GM18861 (cell line): ENCODE results near the gene MEGF10.

Source experiments
- ATAC-seq: cut with Tn5 transposase; IDR thresholded peaks from one replicate; pipeline ENCODE4 v1.9.1; 2021; ENCODE audit not compliant: unreplicated experiment

Gene MEGF10

GRCh38 chr5:127324756-127325155 lies 34.2 kb downstream of the MEGF10 start:
- no peak for ATAC-seq

GRCh38 chr5:127326431-127326830 lies 35.8 kb downstream of the MEGF10 start:
- no peak for ATAC-seq

GRCh38 chr5:127326976-127327755 lies 36.6 kb downstream of the MEGF10 start:
- no peak for ATAC-seq

GRCh38 chr5:127330116-127330515 lies 39.5 kb downstream of the MEGF10 start:
- ATAC-seq = no peak

GRCh38 chr5:127331890-127332649 lies 41.5 kb downstream of the MEGF10 start:
- no peak for ATAC-seq

- no peak for ATAC-seq
Measured at GRCh38 chr5:127333483-127333882, 42.9 kb downstream of the MEGF10 start.

- no peak for ATAC-seq
Measured at GRCh38 chr5:127335381-127335780, 44.8 kb downstream of the MEGF10 start.

- ATAC-seq = no peak
Measured at GRCh38 chr5:127337876-127338275, 47.3 kb downstream of the MEGF10 start.

- no peak for ATAC-seq
Measured at GRCh38 chr5:127338501-127338900, 47.9 kb downstream of the MEGF10 start.

GRCh38 chr5:127340606-127341005 lies 50.0 kb downstream of the MEGF10 start:
- ATAC-seq = no peak

GRCh38 chr5:127342364-127342763 lies 51.8 kb downstream of the MEGF10 start:
- no peak for ATAC-seq

GRCh38 chr5:127343313-127343712 lies 52.7 kb downstream of the MEGF10 start:
- ATAC-seq = no peak

- ATAC-seq = no peak
Measured at GRCh38 chr5:127343866-127344265, 53.3 kb downstream of the MEGF10 start.

- no peak for ATAC-seq
Measured at GRCh38 chr5:127344931-127345330, 54.3 kb downstream of the MEGF10 start.

- ATAC-seq = no peak
Measured at GRCh38 chr5:127351418-127351817, 60.8 kb downstream of the MEGF10 start.

- ATAC-seq = no peak
Measured at GRCh38 chr5:127352068-127352467, 61.5 kb downstream of the MEGF10 start.

- no peak for ATAC-seq
Measured at GRCh38 chr5:127353327-127353726, 62.7 kb downstream of the MEGF10 start.

GRCh38 chr5:127353796-127354195 lies 63.2 kb downstream of the MEGF10 start:
- ATAC-seq = no peak

- ATAC-seq = no peak
Measured at GRCh38 chr5:127355337-127355736, 64.7 kb downstream of the MEGF10 start.

- ATAC-seq = no peak
Measured at GRCh38 chr5:127358284-127358683, 67.7 kb downstream of the MEGF10 start.

GRCh38 chr5:127358740-127359139 lies 68.1 kb downstream of the MEGF10 start:
- no peak for ATAC-seq

GRCh38 chr5:127359502-127359901 lies 68.9 kb downstream of the MEGF10 start:
- no peak for ATAC-seq
